GM18505 (cell line): ENCODE data around the gene IP6K3.

ENCODE experiments used
- ATAC-seq: cut with Tn5 transposase; IDR thresholded peaks from one replicate; pipeline ENCODE4 v1.9.1; 2021; ENCODE audit not compliant: unreplicated experiment
- POLR2A ChIP-seq: IDR thresholded peaks from 4 replicates; pipeline ENCODE4 v1.6.1; 2011; ENCODE audit warnings: borderline replicate concordance; ENCODE audit not compliant: insufficient read depth, insufficient read length; ENCODE audit errors: extremely low read depth

IP6K3 gene

GRCh38 chr6:33688451-33689147 lies 58.1 kb downstream of the IP6K3 start:
- ATAC-seq = no peak
- TF ChIP-seq POLR2A = no peak

GRCh38 chr6:33688006-33688405 lies 58.7 kb downstream of the IP6K3 start:
- TF ChIP-seq POLR2A = no peak
- no peak for ATAC-seq

- no peak for TF ChIP-seq POLR2A
- ATAC-seq = no peak
These were observed 59.4 kb downstream of the IP6K3 start for GRCh38 chr6:33686981-33687975.

GRCh38 chr6:33686225-33686924 lies 60.3 kb downstream of the IP6K3 start:
- ATAC-seq = no peak
- no peak for TF ChIP-seq POLR2A

- ATAC-seq = no peak
These were observed 61.1 kb downstream of the IP6K3 start for GRCh38 chr6:33685411-33686224.

GRCh38 chr6:33684983-33685382 lies 61.7 kb downstream of the IP6K3 start:
- no peak for TF ChIP-seq POLR2A
- no peak for ATAC-seq

More at GRCh38 chr6:33685411-33686224, 61.1 kb downstream of the IP6K3 start:
- TF ChIP-seq POLR2A = no peak

- ATAC-seq = no peak
- no peak for TF ChIP-seq POLR2A
These were observed 62.2 kb downstream of the IP6K3 start for GRCh38 chr6:33684428-33684896.

- ATAC-seq = no peak
- no peak for TF ChIP-seq POLR2A
These were observed 62.9 kb downstream of the IP6K3 start for GRCh38 chr6:33683576-33684427.

- no peak for ATAC-seq
- TF ChIP-seq POLR2A = no peak
These were observed 63.6 kb downstream of the IP6K3 start for GRCh38 chr6:33683051-33683571.

- no peak for TF ChIP-seq POLR2A
These were observed 64.4 kb downstream of the IP6K3 start for GRCh38 chr6:33682341-33682740.

GRCh38 chr6:33679761-33680160 lies 66.9 kb downstream of the IP6K3 start:
- TF ChIP-seq POLR2A = no peak
- no peak for ATAC-seq

More at GRCh38 chr6:33682341-33682740, 64.4 kb downstream of the IP6K3 start:
- ATAC-seq = no peak

- TF ChIP-seq POLR2A = no peak
- ATAC-seq = no peak
These were observed 67.7 kb downstream of the IP6K3 start for GRCh38 chr6:33678932-33679490.
